Measurements from ENCODE around the gene COL4A4. TPM values are rescaled to one million over a fixed set of nuclear protein-coding genes. Genes with fewer than 3 reads are reported as not detected.

COL4A4 gene
- total and polyA plus RNA-seq, 2 of the 4 experiments (the other 2 are of a cell fraction): 0.02 TPM; not detected in 1

GRCh38 chr2:227117852-227118251, 46.2 kb downstream of the COL4A4 start:
- Histone ChIP-seq H3K4me3 (ENCODE audit: insufficient read depth, low read depth, low read length) (no peak overlapping the region), H3K9me3 (ENCODE audit: control insufficient read depth, insufficient read depth, low read length) (no peaks in the 10 kb centered on the region), H3K4ac (ENCODE audit: low read depth, low read length) (no peak overlapping the region), H3K4me1 (ENCODE audit: control insufficient read depth, insufficient read depth, low read length) (no peaks in the 10 kb centered on the region), H4K20me1 (ENCODE audit: insufficient read depth, low read length) (no peaks in the 10 kb centered on the region), H2BK5ac (ENCODE audit: low read depth, low read length, poor library complexity, severe bottlenecking) (no peak overlapping the region), H4K8ac (ENCODE audit: low read depth in 2 of 2, low read length in 2 of 2) (no peak overlapping the region), H3K23ac (ENCODE audit: low read depth, low read length) (no peak overlapping the region), H4K5ac (ENCODE audit: low read depth, low read length) (no peak overlapping the region), H2AK9ac (replicated peaks; ENCODE audit: low read depth, low read length, poor library complexity) (no peak overlapping the region), H2BK15ac (ENCODE audit: low read depth, low read length) (no peak overlapping the region), H4K91ac (ENCODE audit: insufficient read depth, low read depth, low read length) (no peak overlapping the region), H2AK5ac (ENCODE audit: low read depth, low read length) (no peak overlapping the region), H3K79me1 (ENCODE audit: low read depth in 1 of 2, low read length in 2 of 2) (no peaks in the 10 kb centered on the region), H3K9me1 (ENCODE audit: insufficient read depth, low read length) (no peaks in the 10 kb centered on the region), H3K27me3 (ENCODE audit: control insufficient read depth, insufficient read depth, low read length) (no peaks in the 10 kb centered on the region; the same call in 1 of the 2 replicates), H3K56ac (ENCODE audit: extremely low read depth, insufficient read depth, low read length) (no peak overlapping the region), H3K36me3 (ENCODE audit: control insufficient read depth, insufficient read depth, low read length) (no peaks in the 10 kb centered on the region), H2AFZ (replicated peaks; ENCODE audit: low read length, poor library complexity) (peak overlapping the region; percentile 41), H3K14ac (replicated peaks; ENCODE audit: low read depth, low read length) (no peak overlapping the region), H3K27ac (ENCODE audit: insufficient read depth, low read length) (no peak overlapping the region), H3K9ac (ENCODE audit: low read depth, low read length) (no peak overlapping the region), H2BK120ac (ENCODE audit: low read depth, low read length) (no peak overlapping the region), H3K18ac (ENCODE audit: low read depth, low read length) (no peak overlapping the region), H3K4me2 (ENCODE audit: low read depth, low read length) (no peak overlapping the region), H2BK20ac (ENCODE audit: low read depth, low read length) (no peak overlapping the region)
- ChIA-PET CTCF (interaction anchor here (0.7 kb wide), 1 partner anchor 300 kb away, joined by 3 read pairs; no protein-coding TSS in a partner anchor), POLR2A (ENCODE audit: unreplicated experiment) (no interaction called here)
- no peak for ATAC-seq (ENCODE audit: low read depth)
- DNase-seq: no peak
- BruUV-seq (replicated peaks): no TSS peak
- WGBS, 2 experiments (ENCODE audit: extremely low coverage in 2 of 2, insufficient read length in 1 of 2): no CpG with 5 or more reads among the region's 3 CpGs
- TF ChIP-seq MAZ (IDR thresholded peaks at IDR 0.05; ENCODE audit: borderline replicate concordance, low read depth, low read length): no peak
- TF ChIP-seq CTCF (conservative IDR thresholded peaks at IDR 0.05; ENCODE audit: low read depth, low read length): no peak
- no peak for TF ChIP-seq RFX5 (IDR thresholded peaks at IDR 0.05; ENCODE audit: low read depth, low read length)
- no peak for TF ChIP-seq ELK1 (IDR thresholded peaks at IDR 0.05; ENCODE audit: borderline replicate concordance, low read depth, low read length)
- no peak for TF ChIP-seq CHD1 (IDR thresholded peaks at IDR 0.05; ENCODE audit: low read depth, low read length)
- TF ChIP-seq SMC3 (IDR thresholded peaks at IDR 0.05; ENCODE audit: low read depth, low read length): no peak
- no peak for TF ChIP-seq CEBPB (IDR thresholded peaks at IDR 0.05; ENCODE audit: low read depth, low read length)
- TF ChIP-seq USF2 (IDR thresholded peaks at IDR 0.05; ENCODE audit: low read depth, low read length): no peak
- no peak for TF ChIP-seq MAFK (IDR thresholded peaks at IDR 0.05; ENCODE audit: low read depth, low read length)
- no peak for TF ChIP-seq MXI1 (IDR thresholded peaks at IDR 0.05; ENCODE audit: borderline replicate concordance, low read depth, low read length)
- intact Hi-C loops (cut with micrococcal nuclease): no loop called here
- dilution Hi-C loops (cut with HindIII; ENCODE audit: low sequenced_read_pairs, unreplicated experiment): no loop called here
- in situ Hi-C loops (cut with MboI; ENCODE audit: low sequenced_read_pairs): no loop called here
